Measurements from ENCODE around the gene FAM124A. TPM values are rescaled to one million over a fixed set of nuclear protein-coding genes. Genes with fewer than 3 reads are reported as not detected.

FAM124A gene
- total RNA-seq, 1 experiment from 2014 or later = 0.12 TPM

- H3K9me3 Mint-ChIP-seq (ENCODE audit: unreplicated experiment) = no peaks in the 10 kb centered on the region
- no peak for TF ChIP-seq CTCF (IDR thresholded peaks at IDR 0.05; ENCODE audit: unreplicated experiment)
- intact Hi-C loops (cut with micrococcal nuclease) = no loop called here
- no peak overlapping the region for H3K4me3 Mint-ChIP-seq (ENCODE audit: unreplicated experiment)
- DNase-seq (ENCODE audit: unreplicated experiment) = no peak
- H3K36me3 Mint-ChIP-seq (ENCODE audit: insufficient read depth, unreplicated experiment) = no peaks in the 10 kb centered on the region
- CTCF ChIA-PET = interaction anchor here (0.5 to 1.3 kb wide), 2 partner anchors 55 to 223 kb away, joined by 3 to 4 read pairs; no protein-coding TSS in a partner anchor
- H3K27me3 Mint-ChIP-seq (ENCODE audit: insufficient read depth, unreplicated experiment) = peaks cover 18% of the 10 kb centered on the region
- peaks cover 6% of the 10 kb centered on the region for H3K4me1 Mint-ChIP-seq (ENCODE audit: insufficient read depth, unreplicated experiment)
- no peak overlapping the region for H3K27ac Mint-ChIP-seq (ENCODE audit: low read depth, unreplicated experiment)
- POLR2A ChIA-PET = interaction anchor here (0.6 to 1.0 kb wide), 2 partner anchors 42 to 61 kb away, joined by 3 to 5 read pairs; no protein-coding TSS in a partner anchor
- no TSS peak for BruUV-seq (replicated peaks)
Measured at GRCh38 chr13:51231456-51231855, 9.3 kb downstream of the FAM124A start.

GRCh38 chr13:51232328-51232727, 10.1 kb downstream of the FAM124A start:
- H3K27ac Mint-ChIP-seq (ENCODE audit: low read depth, unreplicated experiment) = no peak overlapping the region

GRCh38 chr13:51233117-51233826, 11.1 kb downstream of the FAM124A start:
- Mint-ChIP-seq H3K4me3 (ENCODE audit: unreplicated experiment) (no peak overlapping the region), H3K4me1 (ENCODE audit: insufficient read depth, unreplicated experiment) (peaks cover 6% of the 10 kb centered on the region), H3K27me3 (ENCODE audit: insufficient read depth, unreplicated experiment) (peaks cover 18% of the 10 kb centered on the region), H3K36me3 (ENCODE audit: insufficient read depth, unreplicated experiment) (no peaks in the 10 kb centered on the region), H3K9me3 (ENCODE audit: unreplicated experiment) (no peaks in the 10 kb centered on the region), H3K27ac (ENCODE audit: low read depth, unreplicated experiment) (no peak overlapping the region)
- ChIA-PET POLR2A (no interaction called here), CTCF (interaction anchor here (0.8 to 1.2 kb wide), 2 partner anchors 27 to 108 kb away, joined by 3 to 4 read pairs; no protein-coding TSS in a partner anchor)
- DNase-seq (ENCODE audit: unreplicated experiment) = no peak
- no peak for TF ChIP-seq CTCF (IDR thresholded peaks at IDR 0.05; ENCODE audit: unreplicated experiment)
- intact Hi-C loops (cut with micrococcal nuclease) = no loop called here
- no TSS peak for BruUV-seq (replicated peaks)

More at GRCh38 chr13:51232328-51232727, 10.1 kb downstream of the FAM124A start:
- Mint-ChIP-seq H3K4me1 (ENCODE audit: insufficient read depth, unreplicated experiment) (peaks cover 6% of the 10 kb centered on the region), H3K36me3 (ENCODE audit: insufficient read depth, unreplicated experiment) (no peaks in the 10 kb centered on the region), H3K27me3 (ENCODE audit: insufficient read depth, unreplicated experiment) (peaks cover 18% of the 10 kb centered on the region), H3K4me3 (ENCODE audit: unreplicated experiment) (no peak overlapping the region), H3K9me3 (ENCODE audit: unreplicated experiment) (no peaks in the 10 kb centered on the region)
- BruUV-seq (replicated peaks) = no TSS peak
- ChIA-PET POLR2A (no interaction called here), CTCF (interaction anchor here (0.8 to 1.2 kb wide), 3 partner anchors 28 to 107 kb away, joined by 3 to 4 read pairs (median 4); no protein-coding TSS in a partner anchor)
- no peak for TF ChIP-seq CTCF (IDR thresholded peaks at IDR 0.05; ENCODE audit: unreplicated experiment)
- intact Hi-C loops (cut with micrococcal nuclease) = no loop called here
- no peak for DNase-seq (ENCODE audit: unreplicated experiment)

- CTCF ChIA-PET = interaction anchor here (1.1 to 2.2 kb wide), 2 partner anchors 14 to 51 kb away, joined by 3 to 10 read pairs; no protein-coding TSS in a partner anchor
- intact Hi-C loops (cut with micrococcal nuclease) = no loop called here
- H3K4me3 Mint-ChIP-seq (ENCODE audit: unreplicated experiment) = no peak overlapping the region
- peaks cover 6% of the 10 kb centered on the region for H3K4me1 Mint-ChIP-seq (ENCODE audit: insufficient read depth, unreplicated experiment)
- peaks cover 18% of the 10 kb centered on the region for H3K27me3 Mint-ChIP-seq (ENCODE audit: insufficient read depth, unreplicated experiment)
- H3K9me3 Mint-ChIP-seq (ENCODE audit: unreplicated experiment) = no peaks in the 10 kb centered on the region
- no peak for TF ChIP-seq CTCF (IDR thresholded peaks at IDR 0.05; ENCODE audit: unreplicated experiment)
- POLR2A ChIA-PET = no interaction called here
- H3K27ac Mint-ChIP-seq (ENCODE audit: low read depth, unreplicated experiment) = no peak overlapping the region
- no peaks in the 10 kb centered on the region for H3K36me3 Mint-ChIP-seq (ENCODE audit: insufficient read depth, unreplicated experiment)
- BruUV-seq (replicated peaks) = no TSS peak
- no peak for DNase-seq (ENCODE audit: unreplicated experiment)
Measured at GRCh38 chr13:51234676-51235075, 12.5 kb downstream of the FAM124A start.
